Measurements from ENCODE around the gene CSAD.

- TF ChIP-seq, protein P1, sequence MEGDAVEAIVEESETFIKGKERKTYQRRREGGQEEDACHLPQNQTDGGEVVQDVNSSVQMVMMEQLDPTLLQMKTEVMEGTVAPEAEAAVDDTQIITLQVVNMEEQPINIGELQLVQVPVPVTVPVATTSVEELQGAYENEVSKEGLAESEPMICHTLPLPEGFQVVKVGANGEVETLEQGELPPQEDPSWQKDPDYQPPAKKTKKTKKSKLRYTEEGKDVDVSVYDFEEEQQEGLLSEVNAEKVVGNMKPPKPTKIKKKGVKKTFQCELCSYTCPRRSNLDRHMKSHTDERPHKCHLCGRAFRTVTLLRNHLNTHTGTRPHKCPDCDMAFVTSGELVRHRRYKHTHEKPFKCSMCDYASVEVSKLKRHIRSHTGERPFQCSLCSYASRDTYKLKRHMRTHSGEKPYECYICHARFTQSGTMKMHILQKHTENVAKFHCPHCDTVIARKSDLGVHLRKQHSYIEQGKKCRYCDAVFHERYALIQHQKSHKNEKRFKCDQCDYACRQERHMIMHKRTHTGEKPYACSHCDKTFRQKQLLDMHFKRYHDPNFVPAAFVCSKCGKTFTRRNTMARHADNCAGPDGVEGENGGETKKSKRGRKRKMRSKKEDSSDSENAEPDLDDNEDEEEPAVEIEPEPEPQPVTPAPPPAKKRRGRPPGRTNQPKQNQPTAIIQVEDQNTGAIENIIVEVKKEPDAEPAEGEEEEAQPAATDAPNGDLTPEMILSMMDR (IDR thresholded peaks at IDR 0.05), result no peak
- TF ChIP-seq RORB (CRISPR knock-in tag; IDR thresholded peaks at IDR 0.05), result no peak
- no peak for TF ChIP-seq ATF2 (CRISPR knock-in tag; IDR thresholded peaks at IDR 0.05; ENCODE audit: borderline replicate concordance, low read depth)
- no peak for TF ChIP-seq FOXP1 (CRISPR knock-in tag; IDR thresholded peaks at IDR 0.05; ENCODE audit: borderline replicate concordance)
- TF ChIP-seq, protein P2, sequence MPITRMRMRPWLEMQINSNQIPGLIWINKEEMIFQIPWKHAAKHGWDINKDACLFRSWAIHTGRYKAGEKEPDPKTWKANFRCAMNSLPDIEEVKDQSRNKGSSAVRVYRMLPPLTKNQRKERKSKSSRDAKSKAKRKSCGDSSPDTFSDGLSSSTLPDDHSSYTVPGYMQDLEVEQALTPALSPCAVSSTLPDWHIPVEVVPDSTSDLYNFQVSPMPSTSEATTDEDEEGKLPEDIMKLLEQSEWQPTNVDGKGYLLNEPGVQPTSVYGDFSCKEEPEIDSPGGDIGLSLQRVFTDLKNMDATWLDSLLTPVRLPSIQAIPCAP (CRISPR knock-in tag; IDR thresholded peaks at IDR 0.05), result no peak
- TF ChIP-seq, protein P3, sequence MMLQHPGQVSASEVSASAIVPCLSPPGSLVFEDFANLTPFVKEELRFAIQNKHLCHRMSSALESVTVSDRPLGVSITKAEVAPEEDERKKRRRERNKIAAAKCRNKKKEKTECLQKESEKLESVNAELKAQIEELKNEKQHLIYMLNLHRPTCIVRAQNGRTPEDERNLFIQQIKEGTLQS (CRISPR knock-in tag; conservative IDR thresholded peaks at IDR 0.05), result no peak
- no peak for TF ChIP-seq ESRRA (CRISPR knock-in tag; IDR thresholded peaks at IDR 0.05; ENCODE audit: borderline replicate concordance)
- TF ChIP-seq PRDM15 (CRISPR knock-in tag; IDR thresholded peaks at IDR 0.05), result no peak
- no peak for TF ChIP-seq ZNF416 (CRISPR knock-in tag; IDR thresholded peaks at IDR 0.05)
- no peak for TF ChIP-seq ZNF396 (CRISPR knock-in tag; IDR thresholded peaks at IDR 0.05; ENCODE audit: borderline replicate concordance)
- TF ChIP-seq, protein P4, sequence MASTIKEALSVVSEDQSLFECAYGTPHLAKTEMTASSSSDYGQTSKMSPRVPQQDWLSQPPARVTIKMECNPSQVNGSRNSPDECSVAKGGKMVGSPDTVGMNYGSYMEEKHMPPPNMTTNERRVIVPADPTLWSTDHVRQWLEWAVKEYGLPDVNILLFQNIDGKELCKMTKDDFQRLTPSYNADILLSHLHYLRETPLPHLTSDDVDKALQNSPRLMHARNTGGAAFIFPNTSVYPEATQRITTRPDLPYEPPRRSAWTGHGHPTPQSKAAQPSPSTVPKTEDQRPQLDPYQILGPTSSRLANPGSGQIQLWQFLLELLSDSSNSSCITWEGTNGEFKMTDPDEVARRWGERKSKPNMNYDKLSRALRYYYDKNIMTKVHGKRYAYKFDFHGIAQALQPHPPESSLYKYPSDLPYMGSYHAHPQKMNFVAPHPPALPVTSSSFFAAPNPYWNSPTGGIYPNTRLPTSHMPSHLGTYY (CRISPR knock-in tag; IDR thresholded peaks at IDR 0.05), result no peak
- TF ChIP-seq ZNF138 (CRISPR knock-in tag; conservative IDR thresholded peaks at IDR 0.05), result no peak
- TF ChIP-seq ZNF121 (CRISPR knock-in tag; IDR thresholded peaks at IDR 0.05), result no peak
Observed at GRCh38 chr12:53201177-53201541, 20.4 kb upstream of the CSAD start.

Data from WTC11 (cell line).